GM18867 (cell line): ENCODE results near the gene EID1.

Experiments
- ATAC-seq: cut with Tn5 transposase; IDR thresholded peaks from one replicate; pipeline ENCODE4 v1.9.1; 2021; ENCODE audit warnings: mild to moderate bottlenecking, moderate library complexity; ENCODE audit not compliant: unreplicated experiment

The EID1 gene

GRCh38 chr15:48868536-48868935, 9.4 kb upstream of the EID1 start:
- ATAC-seq: no peak

- ATAC-seq: no peak
These were observed 8.0 kb upstream of the EID1 start for GRCh38 chr15:48869966-48870365.

GRCh38 chr15:48871542-48871941, 6.4 kb upstream of the EID1 start:
- no peak for ATAC-seq

- no peak for ATAC-seq
These were observed 5.3 kb upstream of the EID1 start for GRCh38 chr15:48872632-48873031.

- no peak for ATAC-seq
These were observed 2.5 kb upstream of the EID1 start for GRCh38 chr15:48875241-48875960.

- ATAC-seq: no peak
These were observed 1.9 kb upstream of the EID1 start for GRCh38 chr15:48876057-48876456.

- ATAC-seq: no peak
These were observed 2.2 kb downstream of the EID1 start for GRCh38 chr15:48880070-48880634.

- ATAC-seq: no peak
These were observed 5.8 kb downstream of the EID1 start for GRCh38 chr15:48883699-48884098.

GRCh38 chr15:48887144-48887543, 9.2 kb downstream of the EID1 start:
- no peak for ATAC-seq

GRCh38 chr15:48888191-48888590, 10.3 kb downstream of the EID1 start:
- no peak for ATAC-seq

GRCh38 chr15:48888836-48889235, 10.9 kb downstream of the EID1 start:
- no peak for ATAC-seq

- ATAC-seq: no peak
These were observed 12.0 kb downstream of the EID1 start for GRCh38 chr15:48889925-48890324.

GRCh38 chr15:48890375-48890972, 12.5 kb downstream of the EID1 start:
- no peak for ATAC-seq

- no peak for ATAC-seq
These were observed 13.4 kb downstream of the EID1 start for GRCh38 chr15:48891232-48891765.

- no peak for ATAC-seq
These were observed 15.4 kb downstream of the EID1 start for GRCh38 chr15:48893311-48893710.

GRCh38 chr15:48896869-48897814, 19.2 kb downstream of the EID1 start:
- ATAC-seq: no peak

- ATAC-seq: no peak
These were observed 20.1 kb downstream of the EID1 start for GRCh38 chr15:48898032-48898431.

GRCh38 chr15:48898446-48898845, 20.5 kb downstream of the EID1 start:
- no peak for ATAC-seq

- ATAC-seq: no peak
These were observed 21.9 kb downstream of the EID1 start for GRCh38 chr15:48899793-48900192.

- no peak for ATAC-seq
These were observed 26.8 kb downstream of the EID1 start for GRCh38 chr15:48904758-48905157.

- ATAC-seq: no peak
These were observed 27.3 kb downstream of the EID1 start for GRCh38 chr15:48905216-48905615.
